Mesodermal cell (in vitro differentiated cells): ENCODE results near the gene MPEG1.

Experiments used
- H3K27ac ChIP-seq: 2 replicates; pipeline ENCODE4 v1.7.0; 2013; ENCODE audit warnings: mild to moderate bottlenecking, low read depth, low read length, moderate library complexity; ENCODE audit not compliant: severe bottlenecking
- H3K36me3 ChIP-seq: 2 replicates; pipeline ENCODE4 v1.7.1; 2013; ENCODE audit warnings: mild to moderate bottlenecking, low read length, moderate library complexity; ENCODE audit not compliant: control insufficient read depth, insufficient read depth
- H3K4me1 ChIP-seq: one replicate; pipeline ENCODE4 v1.7.1; 2013; ENCODE audit warnings: mild to moderate bottlenecking, low read length; ENCODE audit not compliant: insufficient read depth, control insufficient read depth, poor library complexity, severe bottlenecking
- H3K4me3 ChIP-seq: 2 replicates; pipeline ENCODE4 v1.7.0; 2013; ENCODE audit warnings: low read length, control low read depth, mild to moderate bottlenecking; ENCODE audit not compliant: insufficient read depth, poor library complexity, severe bottlenecking; ENCODE audit errors: extremely low read depth
- H3K9me3 ChIP-seq: 2 replicates; pipeline ENCODE4 v1.7.1; 2013; ENCODE audit warnings: mild to moderate bottlenecking, low read length, moderate library complexity; ENCODE audit not compliant: control insufficient read depth
- WGBS, 2 experiments: methylation state at CpG; one replicate each; pipeline ENCODE4 v1.1.5; 2013; ENCODE audit warnings: missing lambda C conversion rate in 2 of 2; ENCODE audit not compliant: insufficient coverage in 2 of 2; 5-methylcytosine and 5-hydroxymethylcytosine counted together

MPEG1 gene

DNA sequence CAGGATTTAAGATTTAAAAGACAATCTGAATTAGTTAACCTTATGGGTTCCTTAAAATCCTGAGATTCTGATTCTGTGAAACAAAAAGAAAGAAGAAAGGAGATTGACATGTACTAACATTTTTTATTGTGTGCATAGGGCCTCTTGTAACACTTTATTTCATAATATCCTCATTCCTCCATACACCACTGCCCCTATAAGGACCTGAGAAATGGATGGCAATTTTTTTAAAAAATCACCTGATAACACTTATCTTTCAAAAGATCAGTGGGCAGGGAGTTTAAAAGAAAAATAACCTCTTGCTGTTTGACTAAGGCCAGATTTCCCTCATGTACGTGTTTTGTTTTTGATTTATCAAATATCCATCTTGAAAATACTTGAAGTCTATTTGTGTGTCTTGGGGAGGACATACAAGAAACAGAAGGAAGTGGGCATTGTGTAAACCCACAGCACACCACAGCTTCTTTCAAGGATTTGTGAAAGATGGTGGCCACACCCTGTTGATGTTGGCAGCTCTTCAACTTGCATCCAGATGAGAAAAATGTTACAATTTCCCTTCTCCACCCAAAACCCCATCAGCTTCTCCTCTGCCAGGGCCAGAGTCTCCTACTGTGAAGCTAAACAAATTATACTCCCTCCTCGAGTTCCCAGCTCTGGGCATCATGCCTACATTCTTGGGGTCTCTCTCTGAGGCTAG lies 35.0 kb upstream of the MPEG1 start:
- H3K9me3 ChIP-seq, result peaks cover 6% of the 10 kb centered on the region
- 80% methylated on average over 1 of the region's 2 CpGs; no CpG with 5 or more reads in 1 of the 2 experiments for WGBS, 2 experiments
- H3K27ac ChIP-seq, result no peak overlapping the region
- no peaks in the 10 kb centered on the region for H3K4me1 ChIP-seq
- H3K4me3 ChIP-seq, result no peak overlapping the region
- no peaks in the 10 kb centered on the region for H3K36me3 ChIP-seq

DNA sequence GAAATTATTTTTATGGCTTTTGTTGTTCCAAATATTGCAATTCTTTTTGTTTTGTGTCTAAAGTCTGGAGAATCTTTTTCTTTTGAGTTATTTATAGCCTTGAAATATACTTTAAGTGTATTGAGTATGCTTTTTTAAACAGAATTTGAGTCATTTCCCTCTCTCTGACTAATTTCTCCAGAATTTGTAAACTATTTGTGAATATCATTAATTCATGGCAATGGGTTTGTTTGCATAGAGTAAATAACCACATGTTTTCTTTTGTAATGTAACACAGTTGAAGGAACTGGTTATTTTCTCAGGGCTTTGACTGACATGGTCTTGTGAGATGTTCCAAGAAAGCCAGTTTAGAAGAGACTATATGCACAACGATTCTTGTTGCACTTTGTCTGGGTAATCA lies 30.9 kb upstream of the MPEG1 start:
- no peak overlapping the region for H3K27ac ChIP-seq
- WGBS, 2 experiments, result 50 to 73% methylated on average over 1 of the region's 1 CpG
- no peaks in the 10 kb centered on the region for H3K36me3 ChIP-seq
- H3K4me3 ChIP-seq, result no peak overlapping the region
- peaks cover 25% of the 10 kb centered on the region for H3K9me3 ChIP-seq
- H3K4me1 ChIP-seq, result no peaks in the 10 kb centered on the region

DNA sequence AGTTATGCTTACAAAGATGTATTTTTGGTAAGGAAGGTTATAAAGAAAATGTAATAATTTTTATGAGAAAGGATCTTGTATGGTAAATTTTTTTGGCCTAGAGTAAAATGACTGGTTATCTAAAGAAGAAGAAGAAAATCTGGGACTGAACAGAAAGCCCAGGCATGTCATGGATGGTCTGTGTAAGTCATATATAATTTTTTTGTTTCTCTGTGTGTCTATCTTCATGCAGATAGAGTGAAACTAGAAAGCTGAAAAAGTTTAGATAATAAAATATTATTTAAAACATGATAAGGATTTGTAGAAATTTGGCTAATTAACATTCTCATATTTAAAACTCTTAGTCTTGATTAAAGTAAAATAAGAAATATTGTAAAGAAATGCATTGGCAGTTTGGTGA lies 27.6 kb upstream of the MPEG1 start:
- peaks cover 25% of the 10 kb centered on the region for H3K9me3 ChIP-seq
- H3K4me3 ChIP-seq, result no peak overlapping the region
- no peaks in the 10 kb centered on the region for H3K4me1 ChIP-seq
- no peaks in the 10 kb centered on the region for H3K36me3 ChIP-seq
- no peak overlapping the region for H3K27ac ChIP-seq

DNA sequence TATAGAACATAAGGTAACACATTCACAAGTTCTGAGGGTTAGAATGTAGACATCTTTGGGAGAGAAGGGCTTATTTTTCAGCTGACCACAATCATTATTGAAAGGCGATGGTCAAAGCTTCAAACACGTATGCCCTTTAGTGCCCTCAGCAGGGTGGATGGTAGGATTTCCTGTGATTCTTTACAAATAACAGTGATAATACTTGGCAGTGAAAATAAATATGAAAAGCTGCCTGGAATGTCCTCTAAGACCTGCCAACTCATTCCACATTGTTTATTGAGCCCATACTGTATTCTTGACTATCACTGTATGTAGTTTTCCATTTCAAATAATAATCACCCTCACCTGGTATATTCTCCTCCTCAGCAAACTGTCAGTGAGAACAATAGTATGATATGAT lies 13.7 kb upstream of the MPEG1 start:
- Histone ChIP-seq H3K4me1 (no peaks in the 10 kb centered on the region), H3K36me3 (no peaks in the 10 kb centered on the region), H3K4me3 (no peak overlapping the region), H3K9me3 (no peaks in the 10 kb centered on the region), H3K27ac (no peak overlapping the region)
- WGBS, 2 experiments, result 83% methylated on average over 2 of the region's 2 CpGs; no CpG with 5 or more reads in 1 of the 2 experiments

DNA sequence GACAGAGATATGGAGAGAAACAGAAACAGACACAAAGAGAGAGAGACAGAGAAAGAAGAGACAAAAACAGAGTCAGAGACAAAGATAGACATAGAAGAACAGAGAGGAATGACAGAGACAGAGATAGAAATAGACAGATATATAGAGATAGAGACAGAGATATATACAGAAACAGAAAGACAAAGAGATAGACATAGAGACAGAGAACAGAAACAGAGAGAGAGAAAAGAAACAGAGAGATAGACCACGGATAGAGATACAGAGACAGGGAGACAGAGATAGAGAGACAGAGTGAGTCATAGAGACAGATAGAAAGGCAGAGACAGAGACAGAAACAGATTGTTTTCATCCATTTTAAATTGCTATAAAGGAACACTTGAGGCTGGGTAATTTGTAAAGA lies 12.3 kb upstream of the MPEG1 start:
- WGBS, 2 experiments, result 92% methylated on average over 1 of the region's 1 CpG
- H3K4me3 ChIP-seq, result no peak overlapping the region

DNA sequence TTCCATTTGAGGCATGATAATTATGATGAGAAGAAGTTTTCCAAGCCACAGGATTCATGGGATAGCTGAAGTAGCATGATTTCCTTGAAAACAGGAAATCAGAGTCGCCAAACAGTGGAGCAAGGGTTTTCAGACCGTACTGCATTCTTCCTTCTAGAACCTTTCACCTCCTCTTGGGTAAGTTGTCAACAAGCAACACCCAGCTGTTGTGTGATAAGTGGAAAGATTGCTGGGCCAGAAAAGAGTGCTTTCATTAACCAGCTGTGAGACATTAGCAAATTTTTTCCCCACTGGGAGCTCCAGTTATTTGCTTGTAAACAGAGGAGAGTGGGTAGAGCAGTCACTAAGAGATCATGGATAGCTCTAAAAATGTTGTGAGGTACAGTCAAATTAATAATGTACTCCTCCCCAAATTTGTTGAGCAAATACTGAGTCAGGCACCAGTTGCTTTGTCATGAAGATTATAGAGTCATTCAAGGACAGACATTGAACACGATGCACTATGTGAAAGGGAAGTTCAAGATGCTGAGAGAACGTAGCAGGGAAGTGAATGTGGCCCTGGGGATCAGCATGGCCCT lies 11.7 kb upstream of the MPEG1 start:
- no peaks in the 10 kb centered on the region for H3K36me3 ChIP-seq
- no peak overlapping the region for H3K4me3 ChIP-seq
- no peaks in the 10 kb centered on the region for H3K4me1 ChIP-seq
- H3K27ac ChIP-seq, result no peak overlapping the region
- H3K9me3 ChIP-seq, result no peaks in the 10 kb centered on the region
- WGBS, 2 experiments, result 47 to 79% methylated on average over 2 to 3 of the region's 4 CpGs

More for the DNA sequence above, 12.3 kb upstream of the MPEG1 start:
- Histone ChIP-seq H3K27ac (no peak overlapping the region), H3K4me1 (no peaks in the 10 kb centered on the region), H3K9me3 (no peaks in the 10 kb centered on the region), H3K36me3 (no peaks in the 10 kb centered on the region)

DNA sequence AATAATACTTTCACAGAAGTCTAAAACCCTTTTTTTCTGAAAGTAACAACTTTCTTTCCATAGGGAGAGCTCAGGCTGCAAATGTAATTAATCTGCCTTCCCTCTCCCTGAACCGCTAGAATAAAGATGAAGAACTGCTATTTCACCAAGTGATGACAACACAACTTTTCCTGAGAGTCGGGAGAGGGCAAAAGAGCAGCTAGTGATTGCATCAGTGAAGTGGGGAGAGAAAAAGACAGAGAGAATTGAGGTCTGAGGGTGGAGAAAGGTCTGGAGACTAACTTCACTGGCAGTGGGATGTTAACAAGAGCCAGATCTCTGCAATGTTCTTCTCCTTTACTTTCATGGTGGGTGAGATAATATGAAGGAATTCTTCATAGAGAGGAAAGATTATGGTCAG lies 10.9 kb upstream of the MPEG1 start:
- Histone ChIP-seq H3K4me3 (no peak overlapping the region), H3K4me1 (no peaks in the 10 kb centered on the region), H3K9me3 (no peaks in the 10 kb centered on the region), H3K27ac (no peak overlapping the region), H3K36me3 (no peaks in the 10 kb centered on the region)
- 90% methylated on average over 2 of the region's 2 CpGs; no CpG with 5 or more reads in 1 of the 2 experiments for WGBS, 2 experiments

DNA sequence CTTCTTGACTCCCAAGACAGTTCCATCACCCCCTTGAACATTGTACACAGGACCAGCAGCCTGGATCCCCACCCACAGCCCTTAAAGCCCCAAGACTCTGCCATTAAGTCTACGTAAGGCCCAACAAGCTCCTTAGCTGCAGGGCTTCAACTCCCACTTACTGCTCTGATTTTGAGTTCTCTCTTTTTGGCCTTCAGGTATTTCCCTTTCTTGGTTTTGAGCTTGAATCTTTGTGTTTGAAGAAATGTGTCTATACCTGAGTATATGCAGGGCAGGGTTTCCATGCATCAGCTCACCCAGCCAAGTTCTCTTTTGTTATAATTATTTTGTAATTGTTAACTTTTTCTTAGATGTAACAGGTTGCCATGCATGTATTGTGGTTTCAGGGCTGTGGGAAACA lies 10.4 kb upstream of the MPEG1 start:
- Histone ChIP-seq H3K36me3 (no peaks in the 10 kb centered on the region), H3K4me3 (no peak overlapping the region), H3K27ac (no peak overlapping the region), H3K9me3 (no peaks in the 10 kb centered on the region), H3K4me1 (no peaks in the 10 kb centered on the region)
- 83 to 100% methylated on average over 1 of the region's 1 CpG for WGBS, 2 experiments

DNA sequence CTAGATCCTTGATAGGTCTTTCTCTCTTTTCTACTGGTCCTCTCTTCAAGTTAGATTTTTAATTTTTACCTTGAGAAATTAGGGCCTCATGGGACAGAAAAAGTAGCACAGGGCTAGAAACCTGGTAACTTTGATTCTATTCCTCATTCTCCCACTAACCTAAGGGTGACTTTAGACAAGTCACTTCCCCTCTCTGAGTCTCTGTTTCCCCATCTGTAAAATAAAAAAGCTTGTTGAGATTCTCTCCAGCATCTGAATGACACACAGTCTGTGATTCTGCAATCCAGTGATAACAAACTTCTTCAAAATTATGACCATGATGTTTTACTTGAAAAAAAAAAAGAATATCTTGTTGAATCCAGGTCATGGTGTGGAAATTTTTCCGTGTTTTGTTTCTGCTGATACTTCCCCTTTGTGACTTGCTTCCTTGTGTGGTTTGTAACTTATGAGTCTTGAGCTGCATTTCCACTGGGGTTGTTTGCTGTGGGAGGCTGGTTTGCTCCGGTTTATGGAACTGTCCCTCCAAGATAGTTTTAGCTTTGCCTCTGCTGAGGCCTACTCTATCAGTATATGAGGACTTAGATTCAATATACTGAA lies 9.8 kb upstream of the MPEG1 start:
- H3K4me3 ChIP-seq, result no peak overlapping the region
- 67 to 75% methylated on average over 1 of the region's 2 CpGs for WGBS, 2 experiments
- H3K4me1 ChIP-seq, result no peaks in the 10 kb centered on the region
- H3K27ac ChIP-seq, result no peak overlapping the region
- H3K9me3 ChIP-seq, result no peaks in the 10 kb centered on the region
- H3K36me3 ChIP-seq, result no peaks in the 10 kb centered on the region

DNA sequence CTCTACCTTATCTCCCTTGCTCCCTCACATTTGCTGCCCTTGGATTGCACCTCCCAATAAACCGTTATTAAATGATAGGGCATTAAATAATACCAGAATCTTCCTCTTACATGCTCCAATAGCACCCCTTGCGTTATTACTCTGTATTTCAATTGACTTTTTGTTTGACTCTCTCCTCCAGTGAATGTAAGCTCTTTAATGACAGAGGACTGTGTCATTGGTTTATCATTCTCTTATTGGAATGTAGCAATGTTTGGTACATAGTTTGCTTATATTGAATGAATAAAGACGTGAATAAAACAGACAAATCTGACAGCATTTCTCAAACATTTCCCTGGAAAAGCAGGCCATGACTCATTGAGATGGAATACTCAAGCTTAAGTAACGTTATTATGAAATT lies 8.7 kb upstream of the MPEG1 start:
- Histone ChIP-seq H3K36me3 (no peaks in the 10 kb centered on the region), H3K4me3 (no peak overlapping the region), H3K4me1 (no peaks in the 10 kb centered on the region), H3K27ac (no peak overlapping the region), H3K9me3 (no peaks in the 10 kb centered on the region)
- 71% methylated on average over 1 of the region's 4 CpGs; no CpG with 5 or more reads in 1 of the 2 experiments for WGBS, 2 experiments

DNA sequence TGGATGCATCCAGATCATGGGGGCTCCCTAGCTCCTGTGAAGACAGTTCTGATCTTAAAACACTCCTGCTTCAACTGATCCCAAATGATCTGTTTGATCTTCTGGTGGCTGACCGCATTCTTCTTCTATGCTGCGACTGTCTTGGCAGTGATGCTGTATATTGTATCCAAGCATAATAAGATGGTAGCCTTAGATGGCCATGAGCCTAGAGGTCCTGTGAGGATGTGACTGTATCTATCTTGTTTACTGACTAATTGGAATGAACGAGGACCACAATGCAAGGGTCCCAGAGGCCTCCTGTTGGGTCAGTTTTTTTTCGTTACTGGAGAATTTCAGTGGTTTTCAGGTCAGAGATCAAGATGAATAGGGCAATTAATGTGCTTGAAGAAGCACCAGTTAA lies 7.1 kb upstream of the MPEG1 start:
- no peaks in the 10 kb centered on the region for H3K9me3 ChIP-seq
- 75% methylated on average over 3 of the region's 4 CpGs; no CpG with 5 or more reads in 1 of the 2 experiments for WGBS, 2 experiments
- no peak overlapping the region for H3K4me3 ChIP-seq
- H3K27ac ChIP-seq, result no peak overlapping the region
- H3K36me3 ChIP-seq, result no peaks in the 10 kb centered on the region
- H3K4me1 ChIP-seq, result no peaks in the 10 kb centered on the region
